Measurements from ENCODE around the gene EPS8.

Gene EPS8

DNA sequence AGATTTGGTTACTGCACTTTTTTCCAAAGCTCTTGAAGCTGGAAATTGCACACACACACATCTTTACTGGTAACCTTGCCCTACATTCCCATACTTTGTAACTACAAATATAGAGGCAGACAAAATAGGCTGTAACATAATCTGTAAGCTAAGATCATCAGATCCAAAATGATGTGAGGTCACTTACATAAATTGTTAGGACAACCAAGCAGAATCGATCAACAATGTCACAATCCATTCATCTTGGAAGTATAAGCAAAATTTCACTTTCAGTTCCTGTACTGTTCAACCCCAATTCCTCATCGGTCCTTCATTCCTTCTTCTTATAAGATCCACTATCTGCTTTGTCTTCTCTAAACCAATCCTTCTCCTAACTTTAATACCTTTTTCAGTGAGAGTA is 72.6 kb downstream of the EPS8 start:
- H3K23ac ChIP-seq (ENCODE audit: low read depth, low read length, poor library complexity), result no peak overlapping the region
- H2AFZ ChIP-seq (ENCODE audit: low read length), result no peak overlapping the region
- no peak overlapping the region for H3K4ac ChIP-seq (ENCODE audit: low read length)
- no peak for DNase-seq (ENCODE audit: low spot score)
- H3K14ac ChIP-seq (ENCODE audit: low read length), result no peak overlapping the region
- H2BK12ac ChIP-seq (ENCODE audit: low read length), result no peak overlapping the region
- no peaks in the 10 kb centered on the region for H3K4me1 ChIP-seq (ENCODE audit: control insufficient read depth in 2 of 2, insufficient read depth in 1 of 2, low read depth in 1 of 2, low read length in 2 of 2)
- H4K91ac ChIP-seq (ENCODE audit: low read depth, low read length, poor library complexity), result no peak overlapping the region
- no peak overlapping the region for H2AK5ac ChIP-seq (ENCODE audit: low read depth, low read length)
- H3K36me3 ChIP-seq (replicated peaks in 1 of 2; ENCODE audit: control insufficient read depth in 2 of 2, insufficient read depth in 2 of 2, low read length in 2 of 2), result no peaks in the 10 kb centered on the region
- no peaks in the 10 kb centered on the region for H3K27me3 ChIP-seq (ENCODE audit: control insufficient read depth in 3 of 3, insufficient read depth in 3 of 3, low read depth in 1 of 3, low read length in 3 of 3)
- H3K79me1 ChIP-seq (ENCODE audit: low read depth, low read length), result no peaks in the 10 kb centered on the region
- WGBS, 2 donors (ENCODE audit: extremely low coverage in 2 of 2, insufficient read length in 2 of 2, insufficient replicate concordance in 1 of 2), result no CpG with 5 or more reads among the region's 2 CpGs
- H2BK120ac ChIP-seq (ENCODE audit: low read depth, low read length), result no peak overlapping the region
- H3K18ac ChIP-seq (ENCODE audit: low read length), result no peak overlapping the region
- no peaks in the 10 kb centered on the region for H3K9me3 ChIP-seq (replicated peaks in 1 of 2; ENCODE audit: control insufficient read depth in 2 of 2, insufficient read depth in 1 of 2, low read depth in 1 of 2, low read length in 2 of 2)
- H3K4me3 ChIP-seq (ENCODE audit: low read length in 2 of 2), result no peak overlapping the region
- no peak overlapping the region for H4K8ac ChIP-seq (ENCODE audit: low read depth, low read length)
- H3K9ac ChIP-seq (ENCODE audit: low read depth, low read length, poor library complexity), result no peak overlapping the region
- no peak overlapping the region for H2BK15ac ChIP-seq (ENCODE audit: low read length)
- no peak overlapping the region for H2BK5ac ChIP-seq (ENCODE audit: low read length)
- H3K27ac ChIP-seq (replicated peaks; ENCODE audit: low read length), result no peak overlapping the region
- H3K4me2 ChIP-seq (ENCODE audit: insufficient read depth, low read length, poor library complexity, severe bottlenecking), result no peak overlapping the region

DNA sequence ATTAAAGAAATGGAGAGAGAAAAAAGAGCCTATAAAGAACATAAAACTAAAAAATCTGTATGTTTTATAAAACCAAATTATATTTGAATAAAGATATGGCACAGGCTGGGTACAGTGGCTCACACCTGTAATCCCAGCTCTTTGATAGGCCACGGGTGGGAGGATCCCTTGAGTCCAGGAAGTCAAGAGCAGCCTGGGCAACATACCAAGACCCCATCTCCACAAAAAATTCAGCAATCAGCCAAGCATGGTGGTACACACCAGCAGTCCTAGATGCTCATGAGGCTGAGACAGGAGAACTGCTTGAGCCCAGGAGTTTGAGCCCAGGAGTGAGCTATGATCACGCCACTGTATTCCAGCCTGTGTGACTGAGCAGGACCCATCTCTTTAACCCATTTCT is 74.9 kb downstream of the EPS8 start:
- no peak overlapping the region for H3K23ac ChIP-seq (ENCODE audit: low read depth, low read length, poor library complexity)
- H3K4me1 ChIP-seq (ENCODE audit: control insufficient read depth in 2 of 2, insufficient read depth in 1 of 2, low read depth in 1 of 2, low read length in 2 of 2), result peaks cover 4 to 8% of the 10 kb centered on the region in 2 donors
- no peaks in the 10 kb centered on the region for H3K27me3 ChIP-seq (ENCODE audit: control insufficient read depth in 3 of 3, insufficient read depth in 3 of 3, low read depth in 1 of 3, low read length in 3 of 3)
- H3K9ac ChIP-seq (ENCODE audit: low read depth, low read length, poor library complexity), result no peak overlapping the region
- H2BK12ac ChIP-seq (ENCODE audit: low read length), result no peak overlapping the region
- no peaks in the 10 kb centered on the region for H3K36me3 ChIP-seq (replicated peaks in 1 of 2; ENCODE audit: control insufficient read depth in 2 of 2, insufficient read depth in 2 of 2, low read length in 2 of 2)
- H3K9me3 ChIP-seq (replicated peaks in 1 of 2; ENCODE audit: control insufficient read depth in 2 of 2, insufficient read depth in 1 of 2, low read depth in 1 of 2, low read length in 2 of 2), result no peaks in the 10 kb centered on the region
- no peak for DNase-seq (ENCODE audit: low spot score)
- no peaks in the 10 kb centered on the region for H3K79me1 ChIP-seq (ENCODE audit: low read depth, low read length)
- H3K4me3 ChIP-seq (ENCODE audit: low read length in 2 of 2), result no peak overlapping the region
- no peak overlapping the region for H2BK120ac ChIP-seq (ENCODE audit: low read depth, low read length)
- no peak overlapping the region for H3K4ac ChIP-seq (ENCODE audit: low read length)
- H2BK5ac ChIP-seq (ENCODE audit: low read length), result no peak overlapping the region
- no peak overlapping the region for H3K4me2 ChIP-seq (ENCODE audit: insufficient read depth, low read length, poor library complexity, severe bottlenecking)
- no CpG with 5 or more reads among the region's 2 CpGs for WGBS, 2 donors (ENCODE audit: extremely low coverage in 2 of 2, insufficient read length in 2 of 2, insufficient replicate concordance in 1 of 2)
- H4K8ac ChIP-seq (ENCODE audit: low read depth, low read length), result no peak overlapping the region
- no peak overlapping the region for H3K14ac ChIP-seq (ENCODE audit: low read length)
- no peak overlapping the region for H4K91ac ChIP-seq (ENCODE audit: low read depth, low read length, poor library complexity)
- H2AK5ac ChIP-seq (ENCODE audit: low read depth, low read length), result no peak overlapping the region
- no peak overlapping the region for H3K27ac ChIP-seq (replicated peaks; ENCODE audit: low read length)
- H2BK15ac ChIP-seq (ENCODE audit: low read length), result no peak overlapping the region
- H3K18ac ChIP-seq (ENCODE audit: low read length), result peak overlapping the region; percentile 35
- H2AFZ ChIP-seq (ENCODE audit: low read length), result no peak overlapping the region

DNA sequence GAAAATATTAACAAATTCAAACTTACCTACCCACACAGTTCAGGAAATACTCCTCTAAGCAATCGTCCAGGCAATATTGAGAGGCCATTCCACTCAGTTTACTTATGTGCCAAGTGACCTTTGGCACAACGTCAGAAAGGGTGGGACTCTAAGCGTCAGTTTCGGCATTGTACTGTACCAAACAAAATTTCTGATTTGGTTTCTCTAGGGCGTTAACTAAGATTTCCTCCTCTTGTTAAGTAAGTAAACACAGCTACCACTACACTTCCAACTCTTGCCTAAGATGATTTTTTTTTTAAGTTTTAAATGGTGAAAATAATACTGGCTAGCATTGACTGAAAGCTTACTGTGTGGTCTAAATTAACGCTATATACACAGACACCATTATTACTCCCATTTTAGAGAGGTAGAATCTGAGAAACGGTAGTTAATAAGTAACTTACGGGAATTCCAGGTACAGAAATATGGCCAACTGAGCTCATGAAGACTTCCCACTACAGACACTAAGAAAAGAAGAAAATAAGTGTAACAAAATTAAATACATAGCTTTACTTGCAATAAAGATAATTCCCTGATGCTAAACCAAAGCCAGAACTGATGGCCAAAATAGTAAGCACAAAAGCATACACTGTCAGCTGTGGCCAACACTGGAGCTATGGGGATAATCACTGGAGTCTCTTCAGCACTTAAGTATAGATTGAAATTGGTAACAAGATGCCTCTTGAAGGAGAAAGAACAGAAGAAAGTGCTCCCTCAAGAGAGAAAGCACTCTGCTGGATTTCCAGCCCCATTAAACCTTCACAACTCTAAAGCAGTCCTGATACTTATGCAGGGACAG is 76.1 kb downstream of the EPS8 start:
- no peak overlapping the region for H3K4me2 ChIP-seq (ENCODE audit: insufficient read depth, low read length, poor library complexity, severe bottlenecking)
- H3K4ac ChIP-seq (ENCODE audit: low read length), result no peak overlapping the region
- H3K23ac ChIP-seq (ENCODE audit: low read depth, low read length, poor library complexity), result no peak overlapping the region
- no peaks in the 10 kb centered on the region for H3K9me3 ChIP-seq (replicated peaks in 1 of 2; ENCODE audit: control insufficient read depth in 2 of 2, insufficient read depth in 1 of 2, low read depth in 1 of 2, low read length in 2 of 2)
- H3K14ac ChIP-seq (ENCODE audit: low read length), result no peak overlapping the region
- no peak overlapping the region for H2BK12ac ChIP-seq (ENCODE audit: low read length)
- no peak overlapping the region for H3K27ac ChIP-seq (replicated peaks; ENCODE audit: low read length)
- H3K27me3 ChIP-seq (ENCODE audit: control insufficient read depth in 3 of 3, insufficient read depth in 3 of 3, low read depth in 1 of 3, low read length in 3 of 3), result no peaks in the 10 kb centered on the region
- no CpG with 5 or more reads among the region's 8 CpGs for WGBS, 2 donors (ENCODE audit: extremely low coverage in 2 of 2, insufficient read length in 2 of 2, insufficient replicate concordance in 1 of 2)
- DNase-seq (ENCODE audit: low spot score), result no peak
- H3K4me3 ChIP-seq (ENCODE audit: low read length in 2 of 2), result no peak overlapping the region
- no peak overlapping the region for H2AFZ ChIP-seq (ENCODE audit: low read length)
- no peak overlapping the region for H4K91ac ChIP-seq (ENCODE audit: low read depth, low read length, poor library complexity)
- no peak overlapping the region for H2AK5ac ChIP-seq (ENCODE audit: low read depth, low read length)
- H2BK5ac ChIP-seq (ENCODE audit: low read length), result no peak overlapping the region
- no peak overlapping the region for H3K18ac ChIP-seq (ENCODE audit: low read length)
- no peak overlapping the region for H2BK15ac ChIP-seq (ENCODE audit: low read length)
- no peak overlapping the region for H3K9ac ChIP-seq (ENCODE audit: low read depth, low read length, poor library complexity)
- no peak overlapping the region for H4K8ac ChIP-seq (ENCODE audit: low read depth, low read length)
- H3K36me3 ChIP-seq (replicated peaks in 1 of 2; ENCODE audit: control insufficient read depth in 2 of 2, insufficient read depth in 2 of 2, low read length in 2 of 2), result no peaks in the 10 kb centered on the region
- H2BK120ac ChIP-seq (ENCODE audit: low read depth, low read length), result no peak overlapping the region
- no peaks in the 10 kb centered on the region for H3K79me1 ChIP-seq (ENCODE audit: low read depth, low read length)
- H3K4me1 ChIP-seq (ENCODE audit: control insufficient read depth in 2 of 2, insufficient read depth in 1 of 2, low read depth in 1 of 2, low read length in 2 of 2), result peaks cover 8 to 12% of the 10 kb centered on the region in 2 donors

DNA sequence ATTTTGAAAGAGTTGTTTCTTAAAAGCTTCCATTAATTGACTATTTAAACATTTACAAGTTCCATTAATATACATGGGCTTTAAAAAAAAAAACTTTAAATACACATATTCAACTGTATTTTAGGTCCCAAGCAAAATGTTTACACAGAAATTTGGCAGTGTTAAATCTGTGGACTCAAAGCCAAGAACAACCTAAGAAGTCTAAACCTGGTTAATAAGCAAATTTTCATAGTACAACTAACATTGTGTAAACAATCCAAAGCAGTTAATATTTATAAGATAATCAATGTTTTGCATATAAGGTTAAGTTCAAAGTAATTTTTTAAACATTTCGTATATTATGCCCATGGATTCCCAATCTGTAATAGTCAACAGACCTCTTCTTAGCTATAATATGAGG is 77.0 kb downstream of the EPS8 start:
- no peak for DNase-seq (ENCODE audit: low spot score)
- H3K9ac ChIP-seq (ENCODE audit: low read depth, low read length, poor library complexity), result no peak overlapping the region
- no CpG with 5 or more reads among the region's 1 CpG for WGBS, 2 donors (ENCODE audit: extremely low coverage in 2 of 2, insufficient read length in 2 of 2, insufficient replicate concordance in 1 of 2)

More for the DNA sequence above, 77.0 kb downstream of the EPS8 start:
- no peak overlapping the region for H3K4me3 ChIP-seq (ENCODE audit: low read length in 2 of 2)
- H3K36me3 ChIP-seq (replicated peaks in 1 of 2; ENCODE audit: control insufficient read depth in 2 of 2, insufficient read depth in 2 of 2, low read length in 2 of 2), result no peaks in the 10 kb centered on the region
- no peak overlapping the region for H3K4ac ChIP-seq (ENCODE audit: low read length)
- H2BK15ac ChIP-seq (ENCODE audit: low read length), result no peak overlapping the region
- no peak overlapping the region for H3K4me2 ChIP-seq (ENCODE audit: insufficient read depth, low read length, poor library complexity, severe bottlenecking)
- no peaks in the 10 kb centered on the region for H3K9me3 ChIP-seq (replicated peaks in 1 of 2; ENCODE audit: control insufficient read depth in 2 of 2, insufficient read depth in 1 of 2, low read depth in 1 of 2, low read length in 2 of 2)
- H3K4me1 ChIP-seq (ENCODE audit: control insufficient read depth in 2 of 2, insufficient read depth in 1 of 2, low read depth in 1 of 2, low read length in 2 of 2), result peaks cover 8 to 12% of the 10 kb centered on the region in 2 donors
- no peak overlapping the region for H4K8ac ChIP-seq (ENCODE audit: low read depth, low read length)
- H2BK12ac ChIP-seq (ENCODE audit: low read length), result no peak overlapping the region
- H4K91ac ChIP-seq (ENCODE audit: low read depth, low read length, poor library complexity), result no peak overlapping the region
- no peak overlapping the region for H2BK5ac ChIP-seq (ENCODE audit: low read length)
- H3K27me3 ChIP-seq (ENCODE audit: control insufficient read depth in 3 of 3, insufficient read depth in 3 of 3, low read depth in 1 of 3, low read length in 3 of 3), result no peaks in the 10 kb centered on the region
- no peak overlapping the region for H2AK5ac ChIP-seq (ENCODE audit: low read depth, low read length)
- no peaks in the 10 kb centered on the region for H3K79me1 ChIP-seq (ENCODE audit: low read depth, low read length)
- no peak overlapping the region for H3K14ac ChIP-seq (ENCODE audit: low read length)
- no peak overlapping the region for H2AFZ ChIP-seq (ENCODE audit: low read length)
- H3K18ac ChIP-seq (ENCODE audit: low read length), result no peak overlapping the region
- H3K27ac ChIP-seq (replicated peaks; ENCODE audit: low read length), result no peak overlapping the region
- no peak overlapping the region for H2BK120ac ChIP-seq (ENCODE audit: low read depth, low read length)
- no peak overlapping the region for H3K23ac ChIP-seq (ENCODE audit: low read depth, low read length, poor library complexity)

Data from neuronal stem cell (in vitro differentiated cells).